SU-DHL-6 (cell line): Measurements from ENCODE around the gene FAM124A.

Experiments used
- CTCF ChIP-seq: fragments of 200-600 bp; sonication (generic); IDR thresholded peaks from one replicate; pipeline ENCODE4 v1.5.1; 2017; ENCODE audit warnings: antibody characterized with exemption, mild to moderate bottlenecking, low read length, moderate library complexity; ENCODE audit not compliant: insufficient read depth, poor library complexity, severe bottlenecking
- EZH2phosphoT487 ChIP-seq: fragments of 200-600 bp; sonication (generic), shearing (Covaris generic); conservative IDR thresholded peaks from 2 replicates; pipeline ENCODE4 v1.6.1; 2018; ENCODE audit warnings: mild to moderate bottlenecking, antibody characterized with exemption, low read length, moderate library complexity, mixed read lengths

DNA sequence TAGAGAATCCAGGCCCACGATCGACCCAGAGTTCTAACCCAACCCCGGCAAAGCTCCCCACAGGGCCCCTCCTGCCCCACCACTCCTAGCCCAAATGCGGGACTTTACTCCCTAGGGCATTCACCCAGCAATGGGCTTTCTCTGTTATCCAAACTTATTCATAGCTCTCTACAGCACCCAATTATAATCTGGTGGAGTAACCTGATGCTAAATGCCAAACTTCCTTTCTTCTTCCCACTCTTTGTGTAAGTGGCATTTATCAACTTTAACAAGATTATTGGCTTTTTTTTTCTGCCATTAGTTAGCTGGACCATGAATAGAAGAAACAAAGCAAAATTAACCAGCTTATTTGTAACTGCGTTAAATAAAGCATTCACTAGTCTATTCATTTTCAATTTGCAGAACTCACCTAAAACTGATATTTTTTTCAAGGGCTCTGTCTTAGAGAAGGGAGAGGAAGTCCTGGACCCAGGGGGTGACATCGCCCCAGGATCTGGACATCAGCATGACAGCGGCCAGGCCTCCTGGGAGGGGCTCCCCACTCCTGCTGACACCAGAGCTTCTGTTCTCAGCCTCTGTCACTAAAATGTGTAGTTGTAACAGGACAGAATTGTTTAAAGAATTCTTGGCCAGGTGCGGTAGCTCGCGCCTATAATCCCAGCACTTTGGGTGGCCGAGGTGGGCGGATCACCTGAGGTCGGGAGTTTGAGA, 1.5 kb downstream of the FAM124A start:
- no peak for TF ChIP-seq CTCF
- no peak for TF ChIP-seq EZH2phosphoT487
